Neutrophil (primary cell): Measurements from ENCODE around the gene MUC13.

Source experiments
- H3K27ac ChIP-seq: fragments of 200-600 bp; sonication (generic); 2 replicates; pipeline ENCODE4 v1.5.1; 2016; ENCODE audit warnings: mild to moderate bottlenecking, moderate library complexity
- H3K27me3 ChIP-seq: fragments of 200-600 bp; sonication (generic); 2 replicates; pipeline ENCODE4 v1.6.0; 2016; ENCODE audit warnings: mild to moderate bottlenecking
- H3K36me3 ChIP-seq: fragments of 200-600 bp; sonication (generic); 2 replicates; pipeline ENCODE4 v1.5.1; 2017
- H3K4me1 ChIP-seq, 2 experiments: fragments of 200-600 bp in 1 of 2; sonication (generic) in 1 of 2; 1 replicate in 1 of 2; 2 replicates in 1 of 2; pipeline versions ENCODE4 v1.5.1 to v1.6.1; 2013 to 2016; ENCODE audit warnings: low read depth in 1 of 2, low read length in 1 of 2, mild to moderate bottlenecking in 1 of 2, moderate library complexity in 1 of 2; ENCODE audit not compliant: control insufficient read depth in 1 of 2, insufficient read depth in 1 of 2
- H3K4me3 ChIP-seq, 2 experiments: fragments of 200-600 bp in 1 of 2; sonication (generic) in 1 of 2; 1 replicate in 1 of 2; 2 replicates in 1 of 2; pipeline ENCODE4 v1.5.1; 2013 to 2016; ENCODE audit warnings: low read depth in 1 of 2, low read length in 1 of 2, mild to moderate bottlenecking in 1 of 2, moderate library complexity in 1 of 2
- H3K9me3 ChIP-seq: fragments of 200-600 bp; sonication (generic); 2 replicates; pipeline ENCODE4 v1.5.1; 2016
- TF ChIP-seq, protein P1 (sequence below): fragments of 200-600 bp; sonication (generic); IDR thresholded peaks from 2 replicates; pipeline ENCODE4 v1.5.1; 2016; ENCODE audit warnings: antibody characterized with exemption

The MUC13 gene

DNA sequence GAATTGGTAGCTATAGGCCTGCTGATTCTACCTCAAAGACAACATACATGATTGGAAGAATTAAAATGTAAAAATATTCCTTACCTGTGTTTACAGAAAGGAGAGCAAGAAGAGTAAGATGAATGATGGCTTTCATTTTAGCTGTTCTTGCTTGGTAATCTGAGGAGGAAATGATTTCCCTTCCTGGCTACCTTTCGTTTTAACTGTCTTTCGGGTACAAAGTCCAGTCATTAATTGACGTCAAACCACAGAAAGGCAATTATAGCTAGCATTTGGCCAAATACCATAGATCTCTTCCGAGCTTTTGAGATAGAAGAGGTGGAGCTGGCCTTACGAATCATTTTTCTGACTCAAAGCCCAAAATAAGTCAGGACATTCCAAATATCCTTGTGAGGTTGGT is at the start of gene MUC13:
TSS of gene MUC13 (minus strand) at position 175 of the 400 bp plus-strand sequence. CDS start at position 136, 39 bp downstream.
- TF ChIP-seq, protein P1, sequence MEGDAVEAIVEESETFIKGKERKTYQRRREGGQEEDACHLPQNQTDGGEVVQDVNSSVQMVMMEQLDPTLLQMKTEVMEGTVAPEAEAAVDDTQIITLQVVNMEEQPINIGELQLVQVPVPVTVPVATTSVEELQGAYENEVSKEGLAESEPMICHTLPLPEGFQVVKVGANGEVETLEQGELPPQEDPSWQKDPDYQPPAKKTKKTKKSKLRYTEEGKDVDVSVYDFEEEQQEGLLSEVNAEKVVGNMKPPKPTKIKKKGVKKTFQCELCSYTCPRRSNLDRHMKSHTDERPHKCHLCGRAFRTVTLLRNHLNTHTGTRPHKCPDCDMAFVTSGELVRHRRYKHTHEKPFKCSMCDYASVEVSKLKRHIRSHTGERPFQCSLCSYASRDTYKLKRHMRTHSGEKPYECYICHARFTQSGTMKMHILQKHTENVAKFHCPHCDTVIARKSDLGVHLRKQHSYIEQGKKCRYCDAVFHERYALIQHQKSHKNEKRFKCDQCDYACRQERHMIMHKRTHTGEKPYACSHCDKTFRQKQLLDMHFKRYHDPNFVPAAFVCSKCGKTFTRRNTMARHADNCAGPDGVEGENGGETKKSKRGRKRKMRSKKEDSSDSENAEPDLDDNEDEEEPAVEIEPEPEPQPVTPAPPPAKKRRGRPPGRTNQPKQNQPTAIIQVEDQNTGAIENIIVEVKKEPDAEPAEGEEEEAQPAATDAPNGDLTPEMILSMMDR = no peak
- H3K4me3 ChIP-seq = no peak within 1 kb of the TSS
- H3K4me1 ChIP-seq = no peaks in the 10 kb centered on the region
- H3K36me3 ChIP-seq = no peaks in the 10 kb centered on the region
- H3K27ac ChIP-seq = no peak within 1 kb of the TSS
- peaks cover 10% of the 10 kb centered on the region for H3K27me3 ChIP-seq
- no peaks in the 10 kb centered on the region for H3K9me3 ChIP-seq

GRCh38 chr3:124982855-124983254 is 48.3 kb upstream of the MUC13 start:
- Histone ChIP-seq H3K27me3 (no peaks in the 10 kb centered on the region), H3K27ac (no peak overlapping the region), H3K9me3 (no peaks in the 10 kb centered on the region), H3K4me3 (no peak overlapping the region), H3K4me1 (no peaks in the 10 kb centered on the region), H3K36me3 (no peaks in the 10 kb centered on the region)
- TF ChIP-seq, protein P1 = no peak

DNA sequence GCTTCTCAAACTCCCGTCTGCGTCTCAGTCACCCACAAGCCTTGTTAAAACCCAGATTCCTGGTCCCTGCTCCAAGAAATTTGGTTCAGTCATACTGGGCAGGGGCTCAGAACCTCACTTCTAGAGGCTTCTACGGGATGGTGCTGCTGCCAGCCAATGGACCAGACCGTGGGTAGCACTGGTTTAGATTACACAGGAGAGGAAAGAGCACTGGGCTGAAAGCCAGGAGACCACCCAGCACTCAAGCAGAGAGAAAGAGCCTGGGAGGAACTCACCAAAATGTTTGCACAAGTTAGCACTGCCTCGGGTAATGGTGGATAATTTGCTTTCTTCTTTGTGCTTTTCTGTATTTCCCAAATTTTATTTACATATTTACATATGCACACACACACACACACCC is 46.9 kb upstream of the MUC13 start:
- Histone ChIP-seq H3K4me3 (no peak overlapping the region), H3K27me3 (no peaks in the 10 kb centered on the region), H3K9me3 (no peaks in the 10 kb centered on the region), H3K4me1 (no peaks in the 10 kb centered on the region), H3K27ac (no peak overlapping the region), H3K36me3 (no peaks in the 10 kb centered on the region)
- TF ChIP-seq, protein P1 = no peak

- no peak overlapping the region for H3K27ac ChIP-seq
- no peaks in the 10 kb centered on the region for H3K27me3 ChIP-seq
- H3K36me3 ChIP-seq = no peaks in the 10 kb centered on the region
- no peaks in the 10 kb centered on the region for H3K9me3 ChIP-seq
- TF ChIP-seq, protein P1 = no peak
- H3K4me1 ChIP-seq = no peaks in the 10 kb centered on the region
- no peak overlapping the region for H3K4me3 ChIP-seq
Measured at GRCh38 chr3:124978627-124979026, 44.1 kb upstream of the MUC13 start.

- Histone ChIP-seq H3K27me3 (no peaks in the 10 kb centered on the region), H3K4me3 (no peak overlapping the region), H3K9me3 (no peaks in the 10 kb centered on the region), H3K36me3 (no peaks in the 10 kb centered on the region), H3K27ac (no peak overlapping the region), H3K4me1 (no peaks in the 10 kb centered on the region)
- TF ChIP-seq, protein P1 = no peak
Measured at GRCh38 chr3:124976383-124976782, 41.8 kb upstream of the MUC13 start.

GRCh38 chr3:124974691-124975090 is 40.1 kb upstream of the MUC13 start:
- H3K36me3 ChIP-seq = no peaks in the 10 kb centered on the region
- TF ChIP-seq, protein P1 = no peak
- H3K27ac ChIP-seq = no peak overlapping the region

More at GRCh38 chr3:124974691-124975090, 40.1 kb upstream of the MUC13 start:
- no peaks in the 10 kb centered on the region for H3K9me3 ChIP-seq
- H3K4me3 ChIP-seq = no peak overlapping the region
- no peaks in the 10 kb centered on the region for H3K4me1 ChIP-seq
- no peaks in the 10 kb centered on the region for H3K27me3 ChIP-seq
